GM12878 (cell line): Measurements from ENCODE around the gene SPRYD7. TPM values are rescaled to one million over a fixed set of nuclear protein-coding genes. Genes with fewer than 3 reads are reported as not detected.

Source experiments
- ATAC-seq: fragments of 200-7000 bp; cut with Tn5 transposase; 3 replicates; pipeline ENCODE4 v1.9.1; 2020; ENCODE audit warnings: mild to moderate bottlenecking, moderate library complexity
- BruUV-seq: library from RNA; stranded (reverse); fragments of 400-500 nt; replicated peaks from 2 replicates; lab custom pipeline; 2021; lab: Mats Ljungman, UMichigan
- CTCF ChIA-PET: fragments of 300-600 bp; sonication (Branson Sonifier 250); formaldehyde crosslinking; extraction: SDS; loops from one replicate; lab custom pipeline; 2021; ENCODE audit warnings: inconsistent platforms; lab: Yijun Ruan, JAX
- POLR2A ChIA-PET: fragments of 350-600 bp; formaldehyde crosslinking; extraction: SDS; loops from one replicate; lab custom pipeline; 2021; ENCODE audit warnings: inconsistent platforms; lab: Charles Lee
- RAD21 ChIA-PET: fragments of 300-600 bp; sonication (Branson Sonifier 250); formaldehyde crosslinking; loops from one replicate; lab custom pipeline; 2023; ENCODE audit warnings: antibody characterized with exemption; ENCODE audit not compliant: unreplicated experiment; lab: Charles Lee
- SMC1A ChIA-PET: fragments of 300-600 bp; sonication (Branson Sonifier 250); formaldehyde crosslinking; loops from one replicate; lab custom pipeline; 2023; ENCODE audit not compliant: unreplicated experiment, uncharacterized antibody; lab: Charles Lee
- DNase-seq: peaks from one replicate; pipeline ENCODE4 v3.0.0-alpha.2; 2011; ENCODE audit warnings: low read depth, low spot score
- FAIRE-seq: peaks from 3 replicates; lab custom pipeline; 2011; peaks lifted over from hg19 to GRCh38; lab: Jason Lieb, UNC
- H2AFZ ChIP-seq: 2 replicates; pipeline ENCODE4 v1.6.0; 2011; ENCODE audit warnings: low read depth, low read length, control low read depth; ENCODE audit not compliant: control insufficient read depth
- H3K27ac ChIP-seq: 2 replicates; pipeline ENCODE4 v1.5.1; 2011; ENCODE audit warnings: control low read depth; ENCODE audit not compliant: control insufficient read depth, insufficient read depth
- H3K27me3 ChIP-seq, 2 experiments: replicated peaks in 1 of 2; 2 replicates each; pipeline versions ENCODE4 v1.6.0 to v1.6.1; 2011; ENCODE audit warnings: low read length in 1 of 2; ENCODE audit not compliant: control insufficient read depth in 2 of 2, insufficient read depth in 2 of 2
- H3K36me3 ChIP-seq, 2 experiments: 2 replicates each; pipeline ENCODE4 v1.5.1; 2011; ENCODE audit warnings: low read length in 1 of 2; ENCODE audit not compliant: control insufficient read depth in 2 of 2, insufficient read depth in 2 of 2
- H3K4me1 ChIP-seq: 2 replicates; pipeline ENCODE4 v1.6.1; 2011; ENCODE audit warnings: mild to moderate bottlenecking, low read length, moderate library complexity, mixed read lengths; ENCODE audit not compliant: control insufficient read depth, insufficient read depth
- H3K4me2 ChIP-seq: 2 replicates; pipeline ENCODE4 v1.6.0; 2011; ENCODE audit warnings: control low read depth; ENCODE audit not compliant: control insufficient read depth, insufficient read depth
- H3K4me3 ChIP-seq: fragments of 200-600 bp; sonication (generic); 2 replicates; pipeline ENCODE4 v1.5.1; 2016
- H3K79me2 ChIP-seq: 2 replicates; pipeline ENCODE4 v1.6.0; 2011; ENCODE audit warnings: low read length; ENCODE audit not compliant: control insufficient read depth, insufficient read depth
- H3K9ac ChIP-seq: 2 replicates; pipeline ENCODE4 v1.8.0; 2011; ENCODE audit warnings: low read length, control low read depth, mixed read lengths; ENCODE audit not compliant: control insufficient read depth, insufficient read depth
- H3K9me3 ChIP-seq: replicated peaks from 3 replicates; pipeline ENCODE4 v1.5.1; 2011; ENCODE audit warnings: mild to moderate bottlenecking, low read length; ENCODE audit not compliant: control insufficient read depth, insufficient read depth
- H4K20me1 ChIP-seq: 2 replicates; pipeline ENCODE4 v1.6.0; 2011; ENCODE audit not compliant: control insufficient read depth, insufficient read depth
- CEBPB ChIP-seq, 2 experiments: fragments of 150-350 bp in 1 of 2; IDR thresholded peaks; 2 replicates each; pipeline ENCODE4 v1.6.1; 2012 to 2014; ENCODE audit warnings: low read depth in 2 of 2, low read length in 2 of 2, borderline replicate concordance in 1 of 2, inconsistent platforms in 1 of 2
- CREB1 ChIP-seq: IDR thresholded peaks from 2 replicates; pipeline ENCODE4 v1.6.1; 2012; ENCODE audit warnings: low read depth, mild to moderate bottlenecking, inconsistent platforms
- ESRRA ChIP-seq: IDR thresholded peaks from 2 replicates; pipeline ENCODE4 v1.6.1; 2012; ENCODE audit warnings: mild to moderate bottlenecking, low read length, improper control_type of control experiment
- FOXK2 ChIP-seq: fragments of 450-650 bp; IDR thresholded peaks from 2 replicates; pipeline ENCODE4 v1.6.1; 2017; ENCODE audit warnings: mild to moderate bottlenecking, moderate library complexity
- FOXM1 ChIP-seq: IDR thresholded peaks from 2 replicates; pipeline ENCODE4 v1.6.1; 2012; ENCODE audit warnings: low read depth, mild to moderate bottlenecking, inconsistent platforms, low read length, moderate library complexity
- NFIC ChIP-seq: IDR thresholded peaks from 2 replicates; pipeline ENCODE4 v1.6.1; 2012; ENCODE audit warnings: low read depth, mild to moderate bottlenecking, inconsistent platforms, low read length, moderate library complexity
- RAD21 ChIP-seq: IDR thresholded peaks from 2 replicates; pipeline ENCODE4 v1.6.1; 2011; ENCODE audit warnings: mild to moderate bottlenecking, low read depth, low read length, moderate library complexity; ENCODE audit not compliant: insufficient read depth
- RUNX3 ChIP-seq: IDR thresholded peaks from 2 replicates; pipeline ENCODE4 v1.6.1; 2012; ENCODE audit warnings: low read length, inconsistent platforms
- SIX5 ChIP-seq: IDR thresholded peaks from 2 replicates; pipeline ENCODE4 v1.6.1; 2011; ENCODE audit warnings: mild to moderate bottlenecking, low read depth, low read length, moderate library complexity; ENCODE audit not compliant: severe bottlenecking
- SMC3 ChIP-seq: IDR thresholded peaks from 2 replicates; pipeline ENCODE4 v1.6.1; 2011; ENCODE audit warnings: low read length, improper control_type of control experiment, borderline replicate concordance
- YY1 ChIP-seq: IDR thresholded peaks from 2 replicates; pipeline ENCODE4 v1.6.1; 2011; ENCODE audit warnings: low read depth, mild to moderate bottlenecking, low read length
- WGBS: methylation state at CpG from one replicate; pipeline ENCODE4 v1.1.6; 2016; ENCODE audit warnings: low lambda C conversion rate; ENCODE audit not compliant: insufficient replicate concordance, insufficient coverage; ENCODE audit errors: missing lambda C conversion rate; 5-methylcytosine and 5-hydroxymethylcytosine counted together
- in situ Hi-C: fragments of 300-500 bp; cut with MboI; formaldehyde crosslinking; loops from 9 replicates; pipeline ENCODE4 v1.14.3; 2018; ENCODE audit warnings: mixed read lengths
- intact Hi-C: fragments of 100-400 bp; cut with micrococcal nuclease; formaldehyde crosslinking; loops from one replicate; pipeline ENCODE4 v1.14.2; 2022; ENCODE audit not compliant: unreplicated experiment
- polyA plus RNA-seq, 11 experiments: library from polyadenylated mRNA; depleted of rRNA in 4 of 11; unstranded in 6 of 11; stranded (reverse) in 5 of 11; fragments of >200 nt; fragmentation: Nextera tagmentation in 4 of 11; fragmentation: Illumina TruSeq in 1 of 11; extraction: Ambion mirVana in 4 of 11; extraction: Trizol in 1 of 11; gene quantifications; 1 replicate in 1 of 11; 2 replicates in 10 of 11; pipeline versions ENCODE4 v1.2.1 to v1.2.3, GENCODE V29; 2011 to 2016; ENCODE audit warnings: inconsistent platforms in 2 of 11, missing spikeins in 2 of 11, low read depth in 1 of 11
- total RNA-seq, 4 experiments: library from RNA; depleted of rRNA in 3 of 4; stranded (reverse); fragments of >200 nt in 3 of 4; fragmentation: Illumina TruSeq in 1 of 4; extraction: Trizol in 1 of 4; gene quantifications; 2 replicates each; pipeline versions ENCODE4 v1.2.1 to v1.2.3, GENCODE V29; 2013 to 2021
- TF ChIP-seq, protein P1 (sequence below), 3 experiments: IDR thresholded peaks in 2 of 3; conservative IDR thresholded peaks in 1 of 3; 2 replicates each; pipeline ENCODE4 v1.5.1; 2011; ENCODE audit warnings: low read depth in 3 of 3, low read length in 3 of 3, mild to moderate bottlenecking in 3 of 3, control low read depth in 2 of 3, moderate library complexity in 2 of 3, inconsistent platforms in 1 of 3, mixed read lengths in 1 of 3; ENCODE audit not compliant: control insufficient read depth in 2 of 3, insufficient read depth in 1 of 3; ENCODE audit errors: extremely low read depth in 1 of 3
- TF ChIP-seq, protein P2 (sequence below): fragments of 150-350 bp; IDR thresholded peaks from 2 replicates; pipeline ENCODE4 v1.6.1; 2016; ENCODE audit warnings: low read depth, low read length

The SPRYD7 gene
- total and polyA plus RNA-seq, 10 of the 15 experiments (the other 5 are each of a cell fraction or from before 2014, with no cell fraction given): 5.3 to 18.7 (median 9.6) TPM

DNA sequence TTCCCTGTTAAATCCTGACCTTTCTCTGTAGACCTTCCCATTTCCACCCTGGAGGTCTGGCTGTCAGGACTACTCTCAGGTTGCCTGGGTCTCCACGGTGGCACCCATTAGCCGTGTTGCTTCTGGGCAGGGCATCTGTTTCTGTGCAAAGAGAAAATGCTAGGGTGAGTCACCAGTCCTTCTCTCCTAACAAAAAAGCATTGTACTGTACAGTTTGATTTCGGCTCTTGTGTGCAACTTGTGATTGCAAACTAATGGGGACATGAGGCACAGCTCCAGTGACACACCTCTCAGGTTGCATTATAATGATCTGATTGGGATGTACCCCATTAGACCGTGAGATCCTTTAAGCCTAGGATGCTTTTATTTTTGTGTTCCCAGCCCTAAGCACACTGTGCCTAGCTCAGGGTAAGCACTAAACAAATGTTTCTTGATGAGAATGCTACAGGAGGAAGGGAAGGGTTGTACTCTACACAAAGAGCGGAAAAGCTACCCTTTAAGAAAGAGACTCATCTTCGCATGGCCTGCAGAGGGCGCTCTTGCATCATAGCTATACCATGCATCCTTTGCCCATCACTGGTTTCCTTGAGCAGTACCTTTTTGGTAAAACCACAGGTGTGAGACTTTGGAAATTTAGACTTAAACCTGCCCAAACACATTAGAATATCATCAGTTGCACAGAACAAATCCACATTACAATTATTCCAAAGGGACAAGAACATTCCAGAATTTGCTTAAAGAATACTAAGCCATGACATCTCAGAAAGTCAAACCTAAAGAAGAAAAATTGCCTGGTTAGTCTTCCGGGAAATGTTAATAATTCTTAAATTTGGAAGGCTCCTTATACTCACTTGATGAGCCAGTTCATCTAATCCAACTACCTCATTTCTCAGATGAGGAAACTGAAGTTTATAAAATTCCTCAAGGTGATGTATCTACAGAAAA, 40.4 kb upstream of the SPRYD7 start:
- FAIRE-seq (peak; percentile 96), ATAC-seq (peak; percentile 95), DNase-seq (peak; percentile 55)
- H4K20me1 ChIP-seq: no peaks in the 10 kb centered on the region
- no peaks in the 10 kb centered on the region for H3K4me1 ChIP-seq
- TF ChIP-seq RAD21 (peak; percentile 99), SIX5 (no peak), NFIC (no peak), SMC3 (peak; percentile 95), CREB1 (no peak), ESRRA (no peak), FOXK2 (no peak), CEBPB (IDR thresholded peaks at IDR 0.05; ENCODE audit: borderline replicate concordance in 1 of 2, low read depth in 2 of 2, low read length in 2 of 2) (no peak), FOXM1 (peak; percentile 43; the same call in 1 of the 2 replicates), RUNX3 (peak; percentile 63), YY1 (peak; percentile 65)
- TF ChIP-seq, protein P1, sequence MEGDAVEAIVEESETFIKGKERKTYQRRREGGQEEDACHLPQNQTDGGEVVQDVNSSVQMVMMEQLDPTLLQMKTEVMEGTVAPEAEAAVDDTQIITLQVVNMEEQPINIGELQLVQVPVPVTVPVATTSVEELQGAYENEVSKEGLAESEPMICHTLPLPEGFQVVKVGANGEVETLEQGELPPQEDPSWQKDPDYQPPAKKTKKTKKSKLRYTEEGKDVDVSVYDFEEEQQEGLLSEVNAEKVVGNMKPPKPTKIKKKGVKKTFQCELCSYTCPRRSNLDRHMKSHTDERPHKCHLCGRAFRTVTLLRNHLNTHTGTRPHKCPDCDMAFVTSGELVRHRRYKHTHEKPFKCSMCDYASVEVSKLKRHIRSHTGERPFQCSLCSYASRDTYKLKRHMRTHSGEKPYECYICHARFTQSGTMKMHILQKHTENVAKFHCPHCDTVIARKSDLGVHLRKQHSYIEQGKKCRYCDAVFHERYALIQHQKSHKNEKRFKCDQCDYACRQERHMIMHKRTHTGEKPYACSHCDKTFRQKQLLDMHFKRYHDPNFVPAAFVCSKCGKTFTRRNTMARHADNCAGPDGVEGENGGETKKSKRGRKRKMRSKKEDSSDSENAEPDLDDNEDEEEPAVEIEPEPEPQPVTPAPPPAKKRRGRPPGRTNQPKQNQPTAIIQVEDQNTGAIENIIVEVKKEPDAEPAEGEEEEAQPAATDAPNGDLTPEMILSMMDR (IDR thresholded peaks at IDR 0.05 in 2 of 3, conservative IDR thresholded peaks at IDR 0.05 in 1 of 3; ENCODE audit: control insufficient read depth in 2 of 3, extremely low read depth in 1 of 3, insufficient read depth in 1 of 3, low read depth in 3 of 3, low read length in 3 of 3): peak; percentile 86 to 95 (median 88)
- TF ChIP-seq, protein P2, sequence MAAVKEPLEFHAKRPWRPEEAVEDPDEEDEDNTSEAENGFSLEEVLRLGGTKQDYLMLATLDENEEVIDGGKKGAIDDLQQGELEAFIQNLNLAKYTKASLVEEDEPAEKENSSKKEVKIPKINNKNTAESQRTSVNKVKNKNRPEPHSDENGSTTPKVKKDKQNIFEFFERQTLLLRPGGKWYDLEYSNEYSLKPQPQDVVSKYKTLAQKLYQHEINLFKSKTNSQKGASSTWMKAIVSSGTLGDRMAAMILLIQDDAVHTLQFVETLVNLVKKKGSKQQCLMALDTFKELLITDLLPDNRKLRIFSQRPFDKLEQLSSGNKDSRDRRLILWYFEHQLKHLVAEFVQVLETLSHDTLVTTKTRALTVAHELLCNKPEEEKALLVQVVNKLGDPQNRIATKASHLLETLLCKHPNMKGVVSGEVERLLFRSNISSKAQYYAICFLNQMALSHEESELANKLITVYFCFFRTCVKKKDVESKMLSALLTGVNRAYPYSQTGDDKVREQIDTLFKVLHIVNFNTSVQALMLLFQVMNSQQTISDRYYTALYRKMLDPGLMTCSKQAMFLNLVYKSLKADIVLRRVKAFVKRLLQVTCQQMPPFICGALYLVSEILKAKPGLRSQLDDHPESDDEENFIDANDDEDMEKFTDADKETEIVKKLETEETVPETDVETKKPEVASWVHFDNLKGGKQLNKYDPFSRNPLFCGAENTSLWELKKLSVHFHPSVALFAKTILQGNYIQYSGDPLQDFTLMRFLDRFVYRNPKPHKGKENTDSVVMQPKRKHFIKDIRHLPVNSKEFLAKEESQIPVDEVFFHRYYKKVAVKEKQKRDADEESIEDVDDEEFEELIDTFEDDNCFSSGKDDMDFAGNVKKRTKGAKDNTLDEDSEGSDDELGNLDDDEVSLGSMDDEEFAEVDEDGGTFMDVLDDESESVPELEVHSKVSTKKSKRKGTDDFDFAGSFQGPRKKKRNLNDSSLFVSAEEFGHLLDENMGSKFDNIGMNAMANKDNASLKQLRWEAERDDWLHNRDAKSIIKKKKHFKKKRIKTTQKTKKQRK: no peak; the same call in 1 of the 2 replicates
- H3K27ac ChIP-seq: no peak overlapping the region
- ChIA-PET SMC1A (interaction anchor here (0.8 to 5.5 kb wide), 31 partner anchors 8 to 1093 kb away, joined by 3 to 44 read pairs (median 4); partner anchors contain the start of gene TRIM13), CTCF (interaction anchor here (0.6 to 6.3 kb wide), 58 partner anchors 8 to 1252 kb away, joined by 3 to 56 read pairs (median 3); partner anchors contain the start of genes SPRYD7 and TRIM13), RAD21 (interaction anchor here (0.6 to 4.7 kb wide), 29 partner anchors 12 to 1093 kb away, joined by 3 to 56 read pairs (median 3); partner anchors contain the start of genes SPRYD7 and TRIM13), POLR2A (interaction anchor here (0.6 to 1.3 kb wide), 6 partner anchors 20 to 935 kb away, joined by 3 to 4 read pairs (median 4); partner anchors contain the start of gene SPRYD7)
- no peaks in the 10 kb centered on the region for H3K36me3 ChIP-seq
- no peaks in the 10 kb centered on the region for H3K79me2 ChIP-seq
- H3K9me3 ChIP-seq: no peaks in the 10 kb centered on the region
- no peak overlapping the region for H3K4me2 ChIP-seq
- H3K27me3 ChIP-seq: no peaks in the 10 kb centered on the region
- 42% methylated on average over 8 of the region's 8 CpGs for WGBS
- H3K4me3 ChIP-seq: no peak overlapping the region
- no peak overlapping the region for H2AFZ ChIP-seq
- no peak overlapping the region for H3K9ac ChIP-seq
- BruUV-seq: no TSS peak
- in situ Hi-C loops: loop anchor here (5.0 kb wide), 4 partner anchors 551 to 1096 kb away; no protein-coding TSS in a partner anchor
- intact Hi-C loops: loop anchor here (1.0 kb wide), 4 partner anchors 556 to 1094 kb away; no protein-coding TSS in a partner anchor
